HG02981 (cell line): ENCODE measurements around the gene THAP8.
A peak's percentile ranks its signal among the peaks of the same experiment; 100 is the strongest.

Source experiments
- ATAC-seq: cut with Tn5 transposase; IDR thresholded peaks from one replicate; pipeline ENCODE4 v1.9.1; 2021; ENCODE audit warnings: mild to moderate bottlenecking, moderate library complexity; ENCODE audit not compliant: unreplicated experiment

The THAP8 gene

GRCh38 chr19:36030264-36031148 lies 23.6 kb downstream of the THAP8 start:
- no peak for ATAC-seq

- ATAC-seq = no peak
Observed at GRCh38 chr19:36028313-36029041, 25.6 kb downstream of the THAP8 start.

- ATAC-seq = no peak
Observed at GRCh38 chr19:36027696-36028095, 26.4 kb downstream of the THAP8 start.

GRCh38 chr19:36026091-36026876 lies 27.8 kb downstream of the THAP8 start:
- no peak for ATAC-seq

GRCh38 chr19:36025541-36025940 lies 28.5 kb downstream of the THAP8 start:
- ATAC-seq = no peak

- no peak for ATAC-seq
Observed at GRCh38 chr19:36023432-36023831, 30.7 kb downstream of the THAP8 start.

- ATAC-seq = no peak
Observed at GRCh38 chr19:36019061-36019670, 34.9 kb downstream of the THAP8 start.

GRCh38 chr19:36014012-36014924 lies 39.8 kb downstream of the THAP8 start, which contains the start of gene ALKBH6:
Gene ALKBH6, minus strand, starts transcription at chr19:36014213. Its CDS starts 816 bp downstream, at chr19:36013397.
- peak; percentile 99 for ATAC-seq

- ATAC-seq = no peak
Observed at GRCh38 chr19:36013280-36014011, 40.6 kb downstream of the THAP8 start.

- ATAC-seq = no peak
Observed at GRCh38 chr19:36010402-36010801, 43.7 kb downstream of the THAP8 start.

GRCh38 chr19:36009633-36010379 lies 44.3 kb downstream of the THAP8 start:
- ATAC-seq = no peak

GRCh38 chr19:36009220-36009619 lies 44.9 kb downstream of the THAP8 start:
- no peak for ATAC-seq

GRCh38 chr19:36008336-36008978 lies 45.6 kb downstream of the THAP8 start, which contains the start of gene SYNE4:
Gene SYNE4, minus strand, starts transcription at chr19:36008813. Its CDS starts 132 bp downstream, at chr19:36008681.
- no peak for ATAC-seq

- no peak for ATAC-seq
Observed at GRCh38 chr19:36006955-36007354, 47.1 kb downstream of the THAP8 start.

- no peak for ATAC-seq
Observed at GRCh38 chr19:36003284-36003683, 50.8 kb downstream of the THAP8 start.

GRCh38 chr19:36001605-36002004 lies 52.5 kb downstream of the THAP8 start:
- ATAC-seq = no peak

- ATAC-seq = no peak
Observed at GRCh38 chr19:35996777-35997176, 57.3 kb downstream of the THAP8 start.
